K562 (cell line): ENCODE results near the gene FBXO10. TPM values are rescaled to one million over a fixed set of nuclear protein-coding genes. Genes with fewer than 3 reads are reported as not detected.

ENCODE experiments used
- ATAC-seq: fragments of 200-7000 bp; cut with Tn5 transposase; 3 replicates; pipeline ENCODE4 v1.9.1; 2020; ENCODE audit warnings: moderate library complexity
- BruUV-seq: library from RNA; stranded (reverse); fragments of 400-500 nt; replicated peaks from 2 replicates; lab custom pipeline; 2021; lab: Mats Ljungman, UMichigan
- CTCF ChIA-PET: fragments of 300-600 bp; formaldehyde crosslinking; extraction: SDS; loops from one replicate; lab custom pipeline; 2021; ENCODE audit warnings: low intra/inter-chr PET ratio; lab: Yijun Ruan, JAX
- POLR2A ChIA-PET: fragments of 300-600, 350-650 bp; sonication (Branson Sonifier 250); formaldehyde crosslinking; extraction: SDS; loops from one replicate; lab custom pipeline; 2021; ENCODE audit warnings: antibody characterized with exemption, inconsistent platforms; lab: Yijun Ruan, JAX
- DNase-seq, 4 experiments: peaks; one replicate each; pipeline versions ENCODE4 v3.0.0 to v3.0.0-alpha.2; 2011 to 2018; ENCODE audit warnings: low spot score in 3 of 4, mixed read lengths in 3 of 4; ENCODE audit errors: extremely low read depth in 1 of 4
- FAIRE-seq: peaks from 2 replicates; lab custom pipeline; 2011; peaks lifted over from hg19 to GRCh38; lab: Jason Lieb, UNC
- H2AFZ ChIP-seq: 2 replicates; pipeline ENCODE4 v1.6.0; 2011; ENCODE audit warnings: low read depth, low read length, control low read depth, inconsistent platforms
- H3K27ac ChIP-seq: fragments of 200-600 bp; 3 replicates; pipeline ENCODE4 v1.8.0; 2011; ENCODE audit warnings: low read depth, mild to moderate bottlenecking, control low read depth, inconsistent platforms, low read length, moderate library complexity, mixed read lengths; ENCODE audit errors: extremely low read depth
- H3K27me3 ChIP-seq, 2 experiments: fragments of 300-600 bp in 1 of 2; 2 replicates in 1 of 2; 3 replicates in 1 of 2; pipeline versions ENCODE4 v1.6.0 to v1.8.0; 2011; ENCODE audit warnings: inconsistent platforms in 2 of 2, low read length in 2 of 2, mild to moderate bottlenecking in 1 of 2, mixed read lengths in 1 of 2, moderate library complexity in 1 of 2; ENCODE audit not compliant: control insufficient read depth in 2 of 2, insufficient read depth in 2 of 2
- H3K36me3 ChIP-seq: fragments of 300-600 bp; 3 replicates; pipeline ENCODE4 v1.8.0; 2011; ENCODE audit warnings: mild to moderate bottlenecking, low read length, inconsistent platforms; ENCODE audit not compliant: control insufficient read depth, insufficient read depth
- H3K4me1 ChIP-seq, 2 experiments: fragments of 200-600 bp in 1 of 2; replicated peaks in 1 of 2; 2 replicates in 1 of 2; 3 replicates in 1 of 2; pipeline versions ENCODE4 v1.5.1 to v1.8.0; 2011; ENCODE audit warnings: inconsistent platforms in 2 of 2, low read length in 2 of 2, mild to moderate bottlenecking in 1 of 2, mixed read lengths in 1 of 2, moderate library complexity in 1 of 2; ENCODE audit not compliant: control insufficient read depth in 2 of 2, insufficient read depth in 2 of 2
- H3K4me2 ChIP-seq: 2 replicates; pipeline ENCODE4 v1.6.1; 2011; ENCODE audit warnings: low read length, control low read depth, inconsistent platforms, mixed read lengths; ENCODE audit not compliant: insufficient read depth
- H3K4me3 ChIP-seq: fragments of 200-600 bp; sonication (generic), shearing (Covaris generic); 2 replicates; pipeline ENCODE4 v1.5.1; 2016; ENCODE audit warnings: control low read depth, inconsistent platforms
- H3K79me2 ChIP-seq: fragments of 200-600 bp; 3 replicates; pipeline ENCODE4 v1.8.0; 2011; ENCODE audit warnings: low read length, inconsistent platforms; ENCODE audit not compliant: control insufficient read depth, insufficient read depth
- H3K9ac ChIP-seq, 2 experiments: 2 replicates each; pipeline versions ENCODE4 v1.6.0 to v1.6.1; 2011; ENCODE audit warnings: low read depth in 2 of 2, low read length in 2 of 2, control low read depth in 1 of 2, inconsistent platforms in 1 of 2, mild to moderate bottlenecking in 1 of 2, mixed read lengths in 1 of 2; ENCODE audit not compliant: insufficient read depth in 1 of 2
- H3K9me1 ChIP-seq: one replicate; pipeline ENCODE4 v1.6.0; 2011; ENCODE audit warnings: inconsistent platforms, mild to moderate bottlenecking, low read length, moderate library complexity; ENCODE audit not compliant: control insufficient read depth, insufficient read depth
- H3K9me3 ChIP-seq: replicated peaks from 2 replicates; pipeline ENCODE4 v1.5.1; 2011; ENCODE audit warnings: low read depth, low read length, inconsistent platforms; ENCODE audit not compliant: control insufficient read depth, insufficient read depth
- H4K20me1 ChIP-seq: replicated peaks from 2 replicates; pipeline ENCODE4 v1.6.1; 2011; ENCODE audit warnings: low read length, inconsistent platforms, mixed read lengths; ENCODE audit not compliant: control insufficient read depth, insufficient read depth
- C11orf30 ChIP-seq: fragments of 450-650 bp; IDR thresholded peaks from 2 replicates; pipeline ENCODE4 v1.6.1; 2016; ENCODE audit warnings: low read depth, mild to moderate bottlenecking
- FIP1L1 ChIP-seq: fragments of 200-400 bp; formaldehyde crosslinking; IDR thresholded peaks from 2 replicates; pipeline ENCODE4 v1.6.1; 2018; ENCODE audit warnings: mild to moderate bottlenecking, low read depth, low read length; ENCODE audit not compliant: poor library complexity, severe bottlenecking
- MAFF ChIP-seq: IDR thresholded peaks from 2 replicates; pipeline ENCODE4 v1.6.1; 2012; ENCODE audit warnings: low read length, improper control_type of control experiment
- MAFG ChIP-seq: fragments of 450-650 bp; conservative IDR thresholded peaks from 2 replicates; pipeline ENCODE4 v1.6.1; 2016; ENCODE audit warnings: missing genetic modification characterization, missing compliant biosample characterization
- MAFK ChIP-seq: IDR thresholded peaks from 2 replicates; pipeline ENCODE4 v1.6.1; 2011; ENCODE audit warnings: low read length, improper control_type of control experiment
- SETDB1 ChIP-seq: IDR thresholded peaks from one replicate; pipeline ENCODE4 v1.6.1; 2012; ENCODE audit warnings: low read length, control low read depth, inconsistent platforms
- ZNF184 ChIP-seq: sonication (generic); formaldehyde crosslinking; IDR thresholded peaks from 2 replicates; pipeline ENCODE4 v1.5.0; 2020; ENCODE audit warnings: missing genetic modification reagents
- ZNF274 ChIP-seq: IDR thresholded peaks from 2 replicates; pipeline ENCODE4 v1.6.1; 2011; ENCODE audit warnings: low read depth, mild to moderate bottlenecking, low read length, moderate library complexity, borderline replicate concordance
- ZNF316 ChIP-seq: fragments of 450-650 bp; IDR thresholded peaks from 2 replicates; pipeline ENCODE4 v1.6.1; 2016
- WGBS: fragments of 100-300 bp; shearing (Covaris generic); methylation state at CpG from one replicate; pipeline ENCODE4 v1.1.6; 2016; ENCODE audit warnings: low coverage, mixed read lengths; ENCODE audit not compliant: insufficient coverage; ENCODE audit errors: missing lambda C conversion rate; 5-methylcytosine and 5-hydroxymethylcytosine counted together
- in situ Hi-C: fragments of 300-500 bp; cut with MboI; formaldehyde crosslinking; loops from 4 replicates; pipeline ENCODE4 v1.15.0; 2018; ENCODE audit warnings: inconsistent platforms, mixed read lengths
- intact Hi-C: fragments of 100-400 bp; cut with micrococcal nuclease; formaldehyde crosslinking; loops from 2 replicates; pipeline ENCODE4 v1.14.2; 2022
- polyA plus RNA-seq, 8 experiments: library from polyadenylated mRNA; depleted of rRNA in 4 of 8; stranded (reverse) in 5 of 8; unstranded in 3 of 8; fragments of >200 nt; fragmentation: Nextera tagmentation in 2 of 8; fragmentation: Illumina TruSeq in 1 of 8; extraction: Ambion mirVana in 2 of 8; extraction: Trizol in 1 of 8; gene quantifications; 2 replicates each; pipeline versions ENCODE4 v1.2.1 to v1.2.3, GENCODE V29; 2011 to 2014; ENCODE audit warnings: inconsistent platforms in 1 of 8, missing spikeins in 1 of 8
- total RNA-seq, 7 experiments: library from RNA; depleted of rRNA in 6 of 7; stranded (reverse); fragments of >200 nt in 6 of 7; fragmentation: Illumina TruSeq in 2 of 7; extraction: Trizol in 2 of 7; gene quantifications; 2 replicates each; pipeline versions ENCODE4 v1.2.1 to v1.2.3, GENCODE V29; 2011 to 2021; ENCODE audit warnings: low replicate concordance in 1 of 7
- TF ChIP-seq, protein P1 (sequence below): fragments of 200-400 bp; formaldehyde crosslinking; IDR thresholded peaks from 2 replicates; pipeline ENCODE4 v1.6.1; 2017; ENCODE audit warnings: mild to moderate bottlenecking, low read depth, low read length, moderate library complexity

FBXO10 gene
- total and polyA plus RNA-seq, 9 of the 15 experiments (the other 6 are each of a cell fraction or from before 2014, with no cell fraction given) = 0.84 to 9.9 (median 6.0) TPM

DNA sequence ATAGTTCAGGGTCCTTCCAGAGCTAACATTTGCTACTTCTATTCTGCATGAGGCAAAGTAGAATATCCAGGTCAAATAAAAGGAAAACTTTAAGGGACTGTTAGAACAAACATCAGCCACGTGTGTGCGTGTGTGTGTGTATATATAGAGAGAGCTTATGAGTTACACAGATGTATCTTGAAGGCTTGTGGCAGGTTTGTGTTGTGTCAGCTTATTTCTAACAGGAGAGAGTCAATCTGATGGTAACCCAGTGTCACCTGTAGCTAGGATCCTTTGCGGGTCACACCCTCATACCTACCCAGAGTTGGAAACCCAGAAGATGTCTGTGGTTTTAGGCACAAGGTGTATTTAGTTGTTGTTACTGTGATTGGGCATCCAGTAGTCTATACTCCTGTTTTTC is 77.7 kb downstream of the FBXO10 start:
- BruUV-seq = no TSS peak
- no peak overlapping the region for H3K27ac ChIP-seq
- ChIA-PET CTCF (no interaction called here), POLR2A (interaction anchor here (0.5 to 5.1 kb wide), 5 partner anchors 11 to 307 kb away, joined by 3 to 44 read pairs (median 3); partner anchors contain the start of genes POLR1E and TOMM5)
- in situ Hi-C loops = loop anchor here (25.0 kb wide), 1 partner anchor 864 kb away; no protein-coding TSS in a partner anchor
- H3K9ac ChIP-seq = no peak overlapping the region
- H4K20me1 ChIP-seq = peaks cover 5% of the 10 kb centered on the region
- no peak for ATAC-seq
- no peak overlapping the region for H2AFZ ChIP-seq
- FAIRE-seq = no peak
- peaks cover 91% of the 10 kb centered on the region for H3K36me3 ChIP-seq
- DNase-seq = peak in 2 of 4 experiments; percentile 5 to 7
- intact Hi-C loops = no loop called here
- H3K79me2 ChIP-seq = no peaks in the 10 kb centered on the region
- no peaks in the 10 kb centered on the region for H3K9me3 ChIP-seq
- H3K4me1 ChIP-seq = no peaks in the 10 kb centered on the region
- WGBS = 62% methylated on average over 3 of the region's 3 CpGs
- H3K9me1 ChIP-seq = no peaks in the 10 kb centered on the region
- peak; percentile 83 for TF ChIP-seq ZNF316
- 0 out of 2 replicates have a peak, but pooled peaks have one; percentile 9 for TF ChIP-seq MAFG (tag)
- peak; percentile 61 for TF ChIP-seq C11orf30
- peak; percentile 39 for TF ChIP-seq MAFK
- TF ChIP-seq, protein P1, sequence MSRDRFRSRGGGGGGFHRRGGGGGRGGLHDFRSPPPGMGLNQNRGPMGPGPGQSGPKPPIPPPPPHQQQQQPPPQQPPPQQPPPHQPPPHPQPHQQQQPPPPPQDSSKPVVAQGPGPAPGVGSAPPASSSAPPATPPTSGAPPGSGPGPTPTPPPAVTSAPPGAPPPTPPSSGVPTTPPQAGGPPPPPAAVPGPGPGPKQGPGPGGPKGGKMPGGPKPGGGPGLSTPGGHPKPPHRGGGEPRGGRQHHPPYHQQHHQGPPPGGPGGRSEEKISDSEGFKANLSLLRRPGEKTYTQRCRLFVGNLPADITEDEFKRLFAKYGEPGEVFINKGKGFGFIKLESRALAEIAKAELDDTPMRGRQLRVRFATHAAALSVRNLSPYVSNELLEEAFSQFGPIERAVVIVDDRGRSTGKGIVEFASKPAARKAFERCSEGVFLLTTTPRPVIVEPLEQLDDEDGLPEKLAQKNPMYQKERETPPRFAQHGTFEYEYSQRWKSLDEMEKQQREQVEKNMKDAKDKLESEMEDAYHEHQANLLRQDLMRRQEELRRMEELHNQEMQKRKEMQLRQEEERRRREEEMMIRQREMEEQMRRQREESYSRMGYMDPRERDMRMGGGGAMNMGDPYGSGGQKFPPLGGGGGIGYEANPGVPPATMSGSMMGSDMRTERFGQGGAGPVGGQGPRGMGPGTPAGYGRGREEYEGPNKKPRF = no peak
- TF ChIP-seq ZNF184 (CRISPR knock-in tag) = no peak
- TF ChIP-seq ZNF274 = no peak
- no peak for TF ChIP-seq FIP1L1
- TF ChIP-seq SETDB1 = no peak
- TF ChIP-seq MAFF = peak; percentile 58
- no peaks in the 10 kb centered on the region for H3K27me3 ChIP-seq
- no peak overlapping the region for H3K4me3 ChIP-seq
- no peak overlapping the region for H3K4me2 ChIP-seq
